Kidney epithelial cell (primary cell): ENCODE data around the gene PIGT. TPM values are rescaled to one million over a fixed set of nuclear protein-coding genes. Genes with fewer than 3 reads are reported as not detected.
A peak's percentile ranks its signal among the peaks of the same experiment; 100 is the strongest.
"Not testable (repeated sequence)": the region's sequence is repeated elsewhere in the genome, so short reads cannot be mapped to it uniquely, and the experiment has no call there.

Source experiments
- DNase-seq: peaks from one replicate; pipeline ENCODE4 v3.0.0-alpha.2; 2010; ENCODE audit warnings: low read depth
- H3K27me3 ChIP-seq: 2 replicates; pipeline ENCODE4 v1.6.0; 2011; ENCODE audit warnings: low read length; ENCODE audit not compliant: control insufficient read depth, insufficient read depth
- H3K36me3 ChIP-seq: 2 replicates; pipeline ENCODE4 v1.5.1; 2011; ENCODE audit warnings: low read length; ENCODE audit not compliant: control insufficient read depth, insufficient read depth
- H3K4me3 ChIP-seq: 2 replicates; pipeline ENCODE4 v1.5.1; 2011; ENCODE audit warnings: low read depth, mild to moderate bottlenecking, control low read depth, low read length
- total RNA-seq: library from RNA; depleted of rRNA; stranded (reverse); fragments of >200 nt; gene quantifications from 2 replicates; pipeline ENCODE4 v1.2.3, GENCODE V29; 2015
- TF ChIP-seq, protein P1 (sequence below): IDR thresholded peaks from 2 replicates; pipeline ENCODE4 v1.5.1; 2011; ENCODE audit warnings: mild to moderate bottlenecking, moderate library complexity, low read length, control low read depth, inconsistent platforms; ENCODE audit not compliant: insufficient read depth, poor library complexity, severe bottlenecking

Gene PIGT
- total RNA-seq, 1 donor from 2014 or later = 69.8 TPM

GRCh38 chr20:45470262-45470931 is 54.5 kb downstream of the PIGT start:
- Histone ChIP-seq H3K27me3 (peaks cover 14% of the 10 kb centered on the region), H3K4me3 (peak overlapping the region; percentile 41), H3K36me3 (no peaks in the 10 kb centered on the region)
- no peak for DNase-seq
- TF ChIP-seq, protein P1, sequence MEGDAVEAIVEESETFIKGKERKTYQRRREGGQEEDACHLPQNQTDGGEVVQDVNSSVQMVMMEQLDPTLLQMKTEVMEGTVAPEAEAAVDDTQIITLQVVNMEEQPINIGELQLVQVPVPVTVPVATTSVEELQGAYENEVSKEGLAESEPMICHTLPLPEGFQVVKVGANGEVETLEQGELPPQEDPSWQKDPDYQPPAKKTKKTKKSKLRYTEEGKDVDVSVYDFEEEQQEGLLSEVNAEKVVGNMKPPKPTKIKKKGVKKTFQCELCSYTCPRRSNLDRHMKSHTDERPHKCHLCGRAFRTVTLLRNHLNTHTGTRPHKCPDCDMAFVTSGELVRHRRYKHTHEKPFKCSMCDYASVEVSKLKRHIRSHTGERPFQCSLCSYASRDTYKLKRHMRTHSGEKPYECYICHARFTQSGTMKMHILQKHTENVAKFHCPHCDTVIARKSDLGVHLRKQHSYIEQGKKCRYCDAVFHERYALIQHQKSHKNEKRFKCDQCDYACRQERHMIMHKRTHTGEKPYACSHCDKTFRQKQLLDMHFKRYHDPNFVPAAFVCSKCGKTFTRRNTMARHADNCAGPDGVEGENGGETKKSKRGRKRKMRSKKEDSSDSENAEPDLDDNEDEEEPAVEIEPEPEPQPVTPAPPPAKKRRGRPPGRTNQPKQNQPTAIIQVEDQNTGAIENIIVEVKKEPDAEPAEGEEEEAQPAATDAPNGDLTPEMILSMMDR = no peak

DNA sequence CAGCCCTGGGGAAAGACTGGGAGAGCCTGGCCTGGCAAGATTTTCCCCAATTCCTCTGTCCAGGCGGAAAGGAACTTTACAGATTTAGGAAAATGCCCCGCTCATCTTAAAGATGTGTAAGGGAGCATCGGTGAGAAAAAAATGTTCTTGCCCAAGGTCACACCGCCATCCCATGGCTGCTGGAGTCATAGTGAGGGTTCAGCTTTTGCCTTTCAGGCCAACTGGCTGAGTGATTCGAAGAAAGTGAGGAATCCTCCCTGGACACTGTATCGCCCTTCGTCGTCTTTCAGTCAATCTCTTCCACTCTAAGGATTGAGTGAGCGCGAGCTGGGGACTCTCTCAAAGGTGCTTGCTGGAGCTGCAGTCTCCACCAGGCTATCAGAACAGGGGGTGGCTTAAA is 55.0 kb downstream of the PIGT start:
- Histone ChIP-seq H3K4me3 (peak overlapping the region; percentile 41), H3K36me3 (no peaks in the 10 kb centered on the region), H3K27me3 (peaks cover 14% of the 10 kb centered on the region)
- no peak for DNase-seq
- TF ChIP-seq, protein P1 = no peak

- not testable (repeated sequence) for H3K36me3 ChIP-seq, H3K4me3 ChIP-seq, DNase-seq
- H3K27me3 ChIP-seq = peaks cover 14% of the 10 kb centered on the region
Measured at GRCh38 chr20:45472286-45472685, 56.3 kb downstream of the PIGT start.

Other genes with a start within 250 kb of the PIGT start
- not detected in 2 replicates for gene PI3, start 241.2 kb upstream of the PIGT start, total RNA-seq
- not detected in 2 replicates for gene SEMG1, start 209.1 kb upstream of the PIGT start, total RNA-seq
- not detected in 2 replicates for gene SEMG2, start 194.8 kb upstream of the PIGT start, total RNA-seq
- 88.0 and 99.5 TPM in 2 replicates for gene SLPI, start 161.6 kb upstream of the PIGT start, total RNA-seq
- not detected in 2 replicates for gene RBPJL, start 109.3 kb upstream of the PIGT start, total RNA-seq
- not detected in 2 replicates for gene MATN4, start 107.8 kb upstream of the PIGT start, total RNA-seq
- gene SDC4, start 67.7 kb upstream of the PIGT start, total RNA-seq = 155 and 175 TPM in 2 replicates
- gene SYS1, start 53.0 kb upstream of the PIGT start, total RNA-seq = 54.3 and 55.2 TPM in 2 replicates
- not detected in 2 replicates for gene TP53TG5, start 37.8 kb upstream of the PIGT start, total RNA-seq
- gene DBNDD2, start 7.9 kb upstream of the PIGT start, total RNA-seq = 57.2 and 64.4 TPM in 2 replicates
- 78.5 and 84.9 TPM in 2 replicates for gene WFDC2, start 53.6 kb downstream of the PIGT start, total RNA-seq
- not detected in 2 replicates for gene SPINT3, start 99.5 kb downstream of the PIGT start, total RNA-seq
- not detected in 2 replicates for gene WFDC6, start 123.3 kb downstream of the PIGT start, total RNA-seq
- gene EPPIN, start 131.3 kb downstream of the PIGT start, total RNA-seq = not detected in 2 replicates
- not detected in 2 replicates for gene WFDC8, start 163.1 kb downstream of the PIGT start, total RNA-seq
- not detected in 2 replicates for gene WFDC10A, start 213.6 kb downstream of the PIGT start, total RNA-seq
- not detected in 2 replicates for gene WFDC9, start 215.1 kb downstream of the PIGT start, total RNA-seq